ENCODE results near the gene CSF2. TPM values are rescaled to one million over a fixed set of nuclear protein-coding genes. Genes with fewer than 3 reads are reported as not detected.

The CSF2 gene
- 0.17 TPM in 1 of 2 replicates, not detected in the other for total RNA-seq

DNA sequence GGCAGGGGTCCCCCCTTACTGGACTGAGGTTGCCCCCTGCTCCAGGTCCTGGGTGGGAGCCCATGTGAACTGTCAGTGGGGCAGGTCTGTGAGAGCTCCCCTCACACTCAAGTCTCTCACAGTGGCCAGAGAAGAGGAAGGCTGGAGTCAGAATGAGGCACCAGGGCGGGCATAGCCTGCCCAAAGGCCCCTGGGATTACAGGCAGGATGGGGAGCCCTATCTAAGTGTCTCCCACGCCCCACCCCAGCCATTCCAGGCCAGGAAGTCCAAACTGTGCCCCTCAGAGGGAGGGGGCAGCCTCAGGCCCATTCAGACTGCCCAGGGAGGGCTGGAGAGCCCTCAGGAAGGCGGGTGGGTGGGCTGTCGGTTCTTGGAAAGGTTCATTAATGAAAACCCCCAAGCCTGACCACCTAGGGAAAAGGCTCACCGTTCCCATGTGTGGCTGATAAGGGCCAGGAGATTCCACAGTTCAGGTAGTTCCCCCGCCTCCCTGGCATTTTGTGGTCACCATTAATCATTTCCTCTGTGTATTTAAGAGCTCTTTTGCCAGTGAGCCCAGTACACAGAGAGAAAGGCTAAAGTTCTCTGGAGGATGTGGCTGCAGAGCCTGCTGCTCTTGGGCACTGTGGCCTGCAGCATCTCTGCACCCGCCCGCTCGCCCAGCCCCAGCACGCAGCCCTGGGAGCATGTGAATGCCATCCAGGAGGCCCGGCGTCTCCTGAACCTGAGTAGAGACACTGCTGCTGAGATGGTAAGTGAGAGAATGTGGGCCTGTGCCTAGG is at the start of gene CSF2:
CSF2 (plus strand) TSS at position 559 of the 783 bp plus-strand sequence; CDS start at position 594, 35 bp downstream.

DNA sequence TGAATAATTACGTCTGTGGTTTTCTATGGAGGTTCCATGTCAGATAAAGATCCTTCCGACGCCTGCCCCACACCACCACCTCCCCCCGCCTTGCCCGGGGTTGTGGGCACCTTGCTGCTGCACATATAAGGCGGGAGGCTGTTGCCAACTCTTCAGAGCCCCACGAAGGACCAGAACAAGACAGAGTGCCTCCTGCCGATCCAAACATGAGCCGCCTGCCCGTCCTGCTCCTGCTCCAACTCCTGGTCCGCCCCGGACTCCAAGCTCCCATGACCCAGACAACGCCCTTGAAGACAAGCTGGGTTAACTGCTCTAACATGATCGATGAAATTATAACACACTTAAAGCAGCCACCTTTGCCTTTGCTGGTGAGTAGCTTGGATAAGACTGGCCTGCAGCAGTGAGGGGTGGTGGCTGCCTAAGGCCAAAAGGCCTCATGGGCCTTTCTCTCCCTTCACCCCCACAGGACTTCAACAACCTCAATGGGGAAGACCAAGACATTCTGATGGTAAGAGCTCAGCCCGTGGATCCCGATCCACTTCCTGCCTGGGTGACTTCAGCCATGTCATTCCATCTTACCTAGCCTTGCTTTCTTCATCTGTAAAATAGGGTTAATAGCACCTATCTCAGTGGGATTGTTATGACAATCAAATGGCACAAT is 13.0 kb upstream of the CSF2 start, which contains the start of gene IL3:
IL3 (plus strand) TSS at position 155 of the 661 bp plus-strand sequence; CDS start at position 207, 52 bp downstream.

Other genes with a start within 250 kb of the CSF2 start
- not detected in 2 replicates for gene MEIKIN, start 128.1 kb upstream of the CSF2 start, total RNA-seq
- gene ACSL6, start 62.1 kb upstream of the CSF2 start, total RNA-seq: 0.66 TPM in 1 of 2 replicates, not detected in the other
- not detected in 2 replicates for gene IL3, start 13.1 kb upstream of the CSF2 start, total RNA-seq
- 225 and 590 TPM in 2 replicates for gene P4HA2, start 154.1 kb downstream of the CSF2 start, total RNA-seq
- 43.3 and 96.6 TPM in 2 replicates for gene PDLIM4, start 183.9 kb downstream of the CSF2 start, total RNA-seq
- gene SLC22A4, start 220.6 kb downstream of the CSF2 start, total RNA-seq: 2.2 and 3.0 TPM in 2 replicates